Measurements from ENCODE around the gene TMEM165.

TMEM165 gene

DNA sequence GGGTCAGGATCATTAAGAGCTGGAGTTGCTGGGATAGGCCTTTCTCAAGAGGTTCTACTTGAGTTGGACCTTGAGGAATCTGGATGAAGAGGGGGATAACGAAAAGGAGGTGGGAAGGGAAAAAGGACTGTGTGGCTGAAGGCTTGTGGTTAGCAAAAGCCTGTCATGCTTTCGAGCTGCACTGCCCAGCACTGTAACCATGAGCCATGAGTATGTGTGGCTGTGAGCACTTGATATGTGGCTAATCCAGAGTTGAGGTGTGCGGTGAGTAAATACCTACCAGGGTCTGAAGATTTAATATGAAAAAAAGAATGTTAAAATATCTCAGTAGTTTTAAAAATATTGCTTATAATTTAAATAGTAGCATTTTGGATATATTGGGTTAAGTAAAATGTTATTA lies 11.4 kb downstream of the TMEM165 start:
- Histone ChIP-seq H3K36me3 (peaks cover 40% of the 10 kb centered on the region), H3K27me3 (no peaks in the 10 kb centered on the region), H3K4me3 (ENCODE audit: low read depth, low read length) (no peak overlapping the region), H3K4me1 (0 out of 2 replicates have a peak, but pooled peaks cover 3% of the 10 kb centered on the region), H3K9me3 (no peaks in the 10 kb centered on the region)
- TF ChIP-seq, protein P1, sequence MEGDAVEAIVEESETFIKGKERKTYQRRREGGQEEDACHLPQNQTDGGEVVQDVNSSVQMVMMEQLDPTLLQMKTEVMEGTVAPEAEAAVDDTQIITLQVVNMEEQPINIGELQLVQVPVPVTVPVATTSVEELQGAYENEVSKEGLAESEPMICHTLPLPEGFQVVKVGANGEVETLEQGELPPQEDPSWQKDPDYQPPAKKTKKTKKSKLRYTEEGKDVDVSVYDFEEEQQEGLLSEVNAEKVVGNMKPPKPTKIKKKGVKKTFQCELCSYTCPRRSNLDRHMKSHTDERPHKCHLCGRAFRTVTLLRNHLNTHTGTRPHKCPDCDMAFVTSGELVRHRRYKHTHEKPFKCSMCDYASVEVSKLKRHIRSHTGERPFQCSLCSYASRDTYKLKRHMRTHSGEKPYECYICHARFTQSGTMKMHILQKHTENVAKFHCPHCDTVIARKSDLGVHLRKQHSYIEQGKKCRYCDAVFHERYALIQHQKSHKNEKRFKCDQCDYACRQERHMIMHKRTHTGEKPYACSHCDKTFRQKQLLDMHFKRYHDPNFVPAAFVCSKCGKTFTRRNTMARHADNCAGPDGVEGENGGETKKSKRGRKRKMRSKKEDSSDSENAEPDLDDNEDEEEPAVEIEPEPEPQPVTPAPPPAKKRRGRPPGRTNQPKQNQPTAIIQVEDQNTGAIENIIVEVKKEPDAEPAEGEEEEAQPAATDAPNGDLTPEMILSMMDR (IDR thresholded peaks at IDR 0.05; ENCODE audit: low read depth, low read length), result no peak
- DNase-seq, result no peak

DNA sequence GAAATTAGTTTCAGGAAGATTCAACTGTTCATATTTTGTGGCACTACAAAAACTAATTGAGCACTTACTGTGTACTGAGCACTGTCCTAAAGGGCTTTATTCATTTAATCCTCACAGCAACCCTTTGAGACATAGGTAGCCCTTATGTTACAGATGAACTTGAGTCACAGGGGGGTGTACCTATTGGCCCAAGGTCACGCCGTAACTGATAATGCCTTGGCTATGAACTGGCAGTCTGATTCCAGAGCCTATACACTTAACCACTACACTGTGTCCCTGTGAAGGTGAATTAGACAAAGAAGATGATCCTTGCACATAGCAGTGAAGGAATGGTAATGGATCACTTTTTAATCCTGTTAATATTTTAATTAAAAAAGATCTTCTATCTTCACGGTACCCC lies 12.0 kb downstream of the TMEM165 start:
- no peaks in the 10 kb centered on the region for H3K27me3 ChIP-seq
- H3K4me1 ChIP-seq, result 0 out of 2 replicates have a peak, but pooled peaks cover 3% of the 10 kb centered on the region
- H3K9me3 ChIP-seq, result no peaks in the 10 kb centered on the region
- peaks cover 42% of the 10 kb centered on the region for H3K36me3 ChIP-seq
- no peak overlapping the region for H3K4me3 ChIP-seq (ENCODE audit: low read depth, low read length)
- no peak for DNase-seq
- TF ChIP-seq, protein P1 (IDR thresholded peaks at IDR 0.05; ENCODE audit: low read depth, low read length), result no peak

DNA sequence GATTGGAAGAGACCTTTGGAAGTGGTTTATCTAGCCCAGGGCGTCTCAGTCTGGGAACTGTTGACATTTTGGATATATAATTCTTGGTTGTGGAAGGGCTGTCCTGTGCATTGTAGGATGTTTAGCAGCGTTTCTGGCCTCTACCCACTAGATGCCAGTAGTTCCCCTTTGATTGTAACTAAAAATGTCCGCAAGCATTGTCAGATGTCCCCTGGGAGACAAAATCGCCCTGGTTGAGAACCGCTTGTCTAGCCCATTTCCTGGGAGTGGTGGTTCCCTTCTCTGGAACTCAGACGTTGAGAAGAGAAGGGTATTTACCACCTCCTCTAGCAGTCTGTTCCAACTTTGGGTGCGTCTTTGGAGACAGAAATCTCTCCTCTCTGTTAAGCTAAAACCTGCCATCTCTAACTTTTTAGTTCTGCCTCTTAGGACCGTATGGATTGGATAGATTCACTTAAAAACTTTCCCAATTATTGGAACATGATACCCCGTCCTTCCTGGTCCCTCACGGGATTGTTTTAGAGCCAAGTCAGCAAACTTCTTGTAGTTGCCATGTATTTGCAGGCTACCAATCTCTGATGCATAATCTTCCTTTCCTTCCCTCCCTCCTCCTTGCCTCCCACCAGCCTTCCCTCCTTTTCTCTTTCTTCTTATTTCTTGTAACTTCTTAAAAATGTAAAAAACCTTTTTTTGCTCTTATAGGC lies 13.9 kb downstream of the TMEM165 start:
- no peak overlapping the region for H3K4me3 ChIP-seq (ENCODE audit: low read depth, low read length)
- no peaks in the 10 kb centered on the region for H3K27me3 ChIP-seq
- no peaks in the 10 kb centered on the region for H3K9me3 ChIP-seq
- H3K36me3 ChIP-seq, result peaks cover 43% of the 10 kb centered on the region
- TF ChIP-seq, protein P1 (IDR thresholded peaks at IDR 0.05; ENCODE audit: low read depth, low read length), result peak; percentile 73
- peak; percentile 61 for DNase-seq
- 0 out of 2 replicates have a peak, but pooled peaks cover 3% of the 10 kb centered on the region for H3K4me1 ChIP-seq

DNA sequence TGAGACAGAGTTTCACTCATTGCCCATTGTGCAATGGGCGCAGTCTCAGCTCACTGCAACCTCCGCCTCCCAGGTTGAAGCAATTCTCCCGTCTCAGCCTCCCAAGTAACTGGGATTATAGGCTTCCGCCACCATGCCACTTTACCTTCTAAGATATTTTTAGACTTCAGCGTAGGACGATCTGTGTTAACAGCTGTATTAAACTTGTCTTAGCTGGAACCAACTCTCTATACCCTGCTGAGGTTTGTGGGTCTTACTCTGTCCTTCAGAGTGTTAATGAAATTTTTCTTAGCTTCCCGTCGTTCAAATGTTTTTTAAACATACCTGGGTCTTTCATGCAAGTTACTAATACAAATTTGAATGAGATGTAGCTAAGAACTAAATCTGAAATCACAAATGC lies 14.7 kb downstream of the TMEM165 start:
- H3K9me3 ChIP-seq, result no peaks in the 10 kb centered on the region
- H3K36me3 ChIP-seq, result peaks cover 43% of the 10 kb centered on the region
- DNase-seq, result no peak
- no peaks in the 10 kb centered on the region for H3K27me3 ChIP-seq
- no peak overlapping the region for H3K4me3 ChIP-seq (ENCODE audit: low read depth, low read length)
- H3K4me1 ChIP-seq, result 0 out of 2 replicates have a peak, but pooled peaks cover 3% of the 10 kb centered on the region
- TF ChIP-seq, protein P1 (IDR thresholded peaks at IDR 0.05; ENCODE audit: low read depth, low read length), result no peak

DNA sequence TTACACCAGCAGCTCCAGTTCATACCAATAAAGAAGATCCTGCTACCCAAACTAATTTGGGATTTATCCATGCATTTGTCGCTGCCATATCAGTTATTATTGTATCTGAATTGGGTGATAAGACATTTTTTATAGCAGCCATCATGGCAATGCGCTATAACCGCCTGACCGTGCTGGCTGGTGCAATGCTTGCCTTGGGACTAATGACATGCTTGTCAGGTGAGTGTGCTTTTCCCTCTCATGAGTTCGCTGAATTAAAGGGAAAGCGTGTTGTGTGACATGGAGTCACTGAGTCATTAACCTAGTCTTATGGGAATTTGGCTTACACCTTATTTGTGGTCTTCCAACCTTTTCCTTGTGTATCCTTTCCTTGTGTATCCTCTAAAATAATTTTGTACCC lies 15.9 kb downstream of the TMEM165 start:
- Histone ChIP-seq H3K4me3 (ENCODE audit: low read depth, low read length) (no peak overlapping the region), H3K4me1 (0 out of 2 replicates have a peak, but pooled peaks cover 3% of the 10 kb centered on the region), H3K9me3 (no peaks in the 10 kb centered on the region), H3K27me3 (no peaks in the 10 kb centered on the region), H3K36me3 (peaks cover 39% of the 10 kb centered on the region)
- TF ChIP-seq, protein P1 (IDR thresholded peaks at IDR 0.05; ENCODE audit: low read depth, low read length), result no peak
- DNase-seq, result no peak

DNA sequence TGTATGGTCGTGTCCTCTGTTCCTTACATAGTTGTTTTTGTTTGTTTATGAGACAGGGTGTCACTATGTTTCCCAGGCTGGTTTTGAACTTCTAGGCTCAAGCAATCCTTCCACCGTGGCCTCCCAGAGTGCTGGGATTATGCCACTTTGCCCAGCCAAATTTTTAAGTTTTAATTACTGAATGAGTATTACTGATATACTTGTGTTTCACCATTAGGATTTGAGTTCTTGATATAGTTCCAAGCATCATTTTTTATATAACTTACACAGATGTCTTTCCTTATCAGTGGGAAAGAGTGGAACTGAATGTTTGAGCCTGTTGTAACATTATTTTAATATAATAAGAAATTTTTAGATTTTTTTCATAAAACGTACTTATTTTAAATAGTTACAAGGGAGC lies 20.4 kb downstream of the TMEM165 start:
- Histone ChIP-seq H3K4me1 (0 out of 2 replicates have a peak, but pooled peaks cover 4% of the 10 kb centered on the region), H3K27me3 (no peaks in the 10 kb centered on the region), H3K9me3 (no peaks in the 10 kb centered on the region), H3K36me3 (peaks cover 55% of the 10 kb centered on the region), H3K4me3 (ENCODE audit: low read depth, low read length) (no peak overlapping the region)
- no peak for DNase-seq
- TF ChIP-seq, protein P1 (IDR thresholded peaks at IDR 0.05; ENCODE audit: low read depth, low read length), result no peak

Measured in BE2C (cell line).